ENCODE measurements around the gene SPINT3.

Gene SPINT3

DNA sequence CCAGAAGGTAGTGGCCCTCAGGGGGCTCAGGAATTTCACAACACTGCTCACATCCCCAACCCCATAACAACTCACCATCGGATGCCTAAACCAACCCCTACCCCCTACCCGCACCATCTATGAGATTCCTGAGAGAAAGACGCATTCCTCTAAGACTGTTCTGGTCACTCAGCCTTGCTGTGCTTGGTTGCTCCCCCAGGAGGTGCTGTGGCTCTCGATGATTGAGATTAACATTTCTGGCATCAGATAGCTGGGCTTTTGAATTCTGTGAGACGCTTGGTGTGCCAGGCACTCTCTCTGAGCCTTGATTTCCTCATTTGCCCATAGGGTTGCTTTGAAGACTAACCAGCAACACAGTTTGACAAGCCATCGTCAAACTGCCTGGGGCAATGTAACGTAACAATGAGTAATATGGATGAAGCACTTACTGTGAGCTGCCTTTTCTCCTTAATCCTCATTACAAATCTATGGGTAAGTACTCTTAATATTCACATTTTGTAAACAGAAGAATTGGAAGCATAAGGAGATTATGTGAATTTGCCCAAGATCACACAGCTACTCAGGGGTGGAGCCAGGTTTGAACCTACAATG lies 22.9 kb upstream of the SPINT3 start:
- Histone ChIP-seq H3K36me3 (ENCODE audit: control insufficient read depth in 2 of 2, insufficient read depth in 1 of 2, low read length in 2 of 2) (no peaks in the 10 kb centered on the region), H3K27ac (ENCODE audit: extremely low read depth, low read depth, low read length) (no peak overlapping the region), H3K9me3 (ENCODE audit: control insufficient read depth, insufficient read depth, low read depth, low read length) (no peaks in the 10 kb centered on the region), H3K4me1 (ENCODE audit: control insufficient read depth, insufficient read depth, low read length) (no peaks in the 10 kb centered on the region), H3K4me3 (ENCODE audit: low read depth, low read length) (no peak overlapping the region)
- POLR2A ChIA-PET, result no interaction called here
- CTCF ChIA-PET, result interaction anchor here (1.5 kb wide), 1 partner anchor 233 kb away, joined by 5 read pairs; no protein-coding TSS in a partner anchor
- TF ChIP-seq ZNF624 (tag by site-specific recombination; IDR thresholded peaks at IDR 0.05), result no peak
- TF ChIP-seq ZNF138 (tag by site-specific recombination; IDR thresholded peaks at IDR 0.05; ENCODE audit: borderline replicate concordance), result no peak
- no peak for TF ChIP-seq ZNF670 (tag by site-specific recombination; IDR thresholded peaks at IDR 0.05; ENCODE audit: low read depth)
- no peak for TF ChIP-seq ZNF19 (tag by site-specific recombination; IDR thresholded peaks at IDR 0.05; ENCODE audit: low read depth)
- no peak for TF ChIP-seq ZNF292 (tag by site-specific recombination; IDR thresholded peaks at IDR 0.05; ENCODE audit: borderline replicate concordance, low read depth)
- TF ChIP-seq GLI4 (tag by site-specific recombination; IDR thresholded peaks at IDR 0.05), result no peak
- TF ChIP-seq ZFHX2 (tag by site-specific recombination; conservative IDR thresholded peaks at IDR 0.05), result no peak
- TF ChIP-seq WT1 (tag by site-specific recombination; IDR thresholded peaks at IDR 0.05), result no peak
- no peak for TF ChIP-seq ZNF548 (tag by site-specific recombination; IDR thresholded peaks at IDR 0.05)
- no peak for TF ChIP-seq SP3 (tag by site-specific recombination; IDR thresholded peaks at IDR 0.05)
- TF ChIP-seq SP2 (tag by site-specific recombination; IDR thresholded peaks at IDR 0.05), result no peak
- TF ChIP-seq ZNF266 (tag by site-specific recombination; IDR thresholded peaks at IDR 0.05; ENCODE audit: low read depth), result no peak
- TF ChIP-seq ZNF202 (tag by site-specific recombination; IDR thresholded peaks at IDR 0.05; ENCODE audit: borderline replicate concordance), result no peak
- no peak for TF ChIP-seq ZNF391 (tag by site-specific recombination; IDR thresholded peaks at IDR 0.05; ENCODE audit: borderline replicate concordance, low read depth)
- TF ChIP-seq ZNF621 (tag by site-specific recombination; IDR thresholded peaks at IDR 0.05), result no peak
- no peak for TF ChIP-seq ZBTB17 (tag by site-specific recombination; IDR thresholded peaks at IDR 0.05)
- no peak for TF ChIP-seq CTCF (tag by site-specific recombination; IDR thresholded peaks at IDR 0.05)
- no peak for TF ChIP-seq ZNF654 (tag by site-specific recombination; IDR thresholded peaks at IDR 0.05; ENCODE audit: low read depth)
- no peak for TF ChIP-seq KLF1 (tag by site-specific recombination; IDR thresholded peaks at IDR 0.05)

DNA sequence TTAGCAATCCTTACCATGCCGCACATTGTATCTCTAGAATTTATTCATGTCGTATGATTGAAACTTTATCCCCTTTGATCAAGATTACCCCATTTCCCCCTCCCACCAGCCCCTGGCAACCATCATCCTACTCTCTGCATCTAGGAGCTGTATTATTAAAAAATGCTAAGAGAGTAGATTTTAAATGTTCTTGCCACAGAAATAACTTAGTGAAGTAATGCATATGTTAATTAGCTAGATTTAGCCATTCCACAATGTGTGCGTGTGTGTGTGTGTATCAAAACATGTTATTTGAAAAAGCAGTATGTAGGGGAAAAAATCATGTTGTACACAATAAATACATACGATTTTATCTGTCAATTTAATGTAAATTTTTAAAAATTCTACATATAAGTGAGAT lies 11.9 kb upstream of the SPINT3 start:
- no peak overlapping the region for H3K4me3 ChIP-seq (ENCODE audit: low read depth, low read length)
- TF ChIP-seq SP2 (tag by site-specific recombination; IDR thresholded peaks at IDR 0.05), result no peak
- TF ChIP-seq ZNF473 (tag by site-specific recombination; IDR thresholded peaks at IDR 0.05), result no peak
- TF ChIP-seq GLIS2 (tag by site-specific recombination; IDR thresholded peaks at IDR 0.05), result no peak
- H3K4me1 ChIP-seq (ENCODE audit: control insufficient read depth, insufficient read depth, low read length), result no peaks in the 10 kb centered on the region
- no peaks in the 10 kb centered on the region for H3K9me3 ChIP-seq (ENCODE audit: control insufficient read depth, insufficient read depth, low read depth, low read length)
- no peaks in the 10 kb centered on the region for H3K36me3 ChIP-seq (ENCODE audit: control insufficient read depth in 2 of 2, insufficient read depth in 1 of 2, low read length in 2 of 2)
- POLR2A ChIA-PET, result no interaction called here
- CTCF ChIA-PET, result interaction anchor here (0.9 kb wide), 1 partner anchor 460 kb away, joined by 4 read pairs; no protein-coding TSS in a partner anchor
- H3K27ac ChIP-seq (ENCODE audit: extremely low read depth, low read depth, low read length), result no peak overlapping the region

- POLR2A ChIA-PET, result no interaction called here
- H3K4me3 ChIP-seq (ENCODE audit: low read depth, low read length), result no peak overlapping the region
- H3K36me3 ChIP-seq (ENCODE audit: control insufficient read depth in 2 of 2, insufficient read depth in 1 of 2, low read length in 2 of 2), result no peaks in the 10 kb centered on the region
- H3K4me1 ChIP-seq (ENCODE audit: control insufficient read depth, insufficient read depth, low read length), result no peaks in the 10 kb centered on the region
- no peak overlapping the region for H3K27ac ChIP-seq (ENCODE audit: extremely low read depth, low read depth, low read length)
- CTCF ChIA-PET, result interaction anchor here (1.1 kb wide), 1 partner anchor 87 kb away, joined by 3 read pairs; no protein-coding TSS in a partner anchor
- H3K9me3 ChIP-seq (ENCODE audit: control insufficient read depth, insufficient read depth, low read depth, low read length), result no peaks in the 10 kb centered on the region
- no peak for TF ChIP-seq KLF10 (tag by site-specific recombination; IDR thresholded peaks at IDR 0.05)
- no peak for TF ChIP-seq MYNN (tag by site-specific recombination; IDR thresholded peaks at IDR 0.05; ENCODE audit: borderline replicate concordance)
- no peak for TF ChIP-seq GLI2 (tag by site-specific recombination; IDR thresholded peaks at IDR 0.05; ENCODE audit: borderline replicate concordance, low read depth)
- no peak for TF ChIP-seq ZNF658 (tag by site-specific recombination; IDR thresholded peaks at IDR 0.05)
- no peak for TF ChIP-seq ZNF518A (tag by site-specific recombination; conservative IDR thresholded peaks at IDR 0.05; ENCODE audit: low read depth)
Observed at GRCh38 chr20:45523821-45524220, 8.4 kb upstream of the SPINT3 start.
